Measurements from ENCODE around the gene UCHL3. TPM values are rescaled to one million over a fixed set of nuclear protein-coding genes. Genes with fewer than 3 reads are reported as not detected.

Gene UCHL3
- total and polyA plus RNA-seq, 8 donors = 20.5 to 27.1 (median 22.7) TPM

DNA sequence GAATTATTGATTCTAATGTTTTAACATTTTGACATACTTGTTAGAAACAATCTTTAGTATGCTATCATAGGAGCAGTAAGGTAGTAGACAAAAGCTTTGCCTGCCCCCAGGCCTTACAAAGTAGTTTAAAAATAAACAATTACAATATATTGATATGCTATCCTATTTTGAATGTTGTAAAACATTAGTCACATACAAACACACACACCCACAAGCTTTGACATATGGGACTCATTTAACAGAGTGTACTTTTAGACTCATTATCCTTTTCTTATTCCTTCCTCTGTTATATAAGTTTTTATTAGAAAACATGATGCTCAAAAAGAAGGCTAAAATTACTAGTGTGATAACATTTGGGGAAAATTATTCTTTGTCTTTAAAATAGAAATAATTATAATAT is 33.5 kb downstream of the UCHL3 start:
- Histone ChIP-seq H3K27ac (no peak overlapping the region), H3K27me3 (no peaks in the 10 kb centered on the region), H3K36me3 (peaks cover 0 to 15% of the 10 kb centered on the region in 2 donors), H3K4me1 (no peaks in the 10 kb centered on the region), H3K9me3 (peaks cover 0 to 5% of the 10 kb centered on the region in 2 donors), H3K4me3 (no peak overlapping the region)
- intact Hi-C loops (cut with DNase I) = no loop called here
- ATAC-seq (no peak), DNase-seq (no peak)
- TF ChIP-seq, protein P1, sequence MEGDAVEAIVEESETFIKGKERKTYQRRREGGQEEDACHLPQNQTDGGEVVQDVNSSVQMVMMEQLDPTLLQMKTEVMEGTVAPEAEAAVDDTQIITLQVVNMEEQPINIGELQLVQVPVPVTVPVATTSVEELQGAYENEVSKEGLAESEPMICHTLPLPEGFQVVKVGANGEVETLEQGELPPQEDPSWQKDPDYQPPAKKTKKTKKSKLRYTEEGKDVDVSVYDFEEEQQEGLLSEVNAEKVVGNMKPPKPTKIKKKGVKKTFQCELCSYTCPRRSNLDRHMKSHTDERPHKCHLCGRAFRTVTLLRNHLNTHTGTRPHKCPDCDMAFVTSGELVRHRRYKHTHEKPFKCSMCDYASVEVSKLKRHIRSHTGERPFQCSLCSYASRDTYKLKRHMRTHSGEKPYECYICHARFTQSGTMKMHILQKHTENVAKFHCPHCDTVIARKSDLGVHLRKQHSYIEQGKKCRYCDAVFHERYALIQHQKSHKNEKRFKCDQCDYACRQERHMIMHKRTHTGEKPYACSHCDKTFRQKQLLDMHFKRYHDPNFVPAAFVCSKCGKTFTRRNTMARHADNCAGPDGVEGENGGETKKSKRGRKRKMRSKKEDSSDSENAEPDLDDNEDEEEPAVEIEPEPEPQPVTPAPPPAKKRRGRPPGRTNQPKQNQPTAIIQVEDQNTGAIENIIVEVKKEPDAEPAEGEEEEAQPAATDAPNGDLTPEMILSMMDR (IDR thresholded peaks at IDR 0.05) = no peak

DNA sequence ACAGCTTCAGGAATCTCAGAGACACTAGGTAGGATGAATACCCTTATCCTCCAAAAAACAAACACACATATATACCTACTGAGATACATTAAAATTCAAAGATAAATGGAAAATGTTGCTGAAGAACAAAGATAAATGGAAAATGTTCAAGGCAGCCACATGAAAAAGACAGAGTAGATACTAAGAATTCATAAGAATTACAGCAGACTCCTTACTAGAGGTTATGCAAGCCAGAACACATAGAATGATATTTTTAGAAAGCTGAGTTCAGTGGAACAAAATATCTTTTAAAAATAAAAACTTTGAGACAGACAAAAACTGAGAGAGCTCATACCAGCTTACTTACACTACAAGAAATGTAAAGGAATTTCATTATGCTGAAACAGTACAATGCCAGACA is 35.6 kb downstream of the UCHL3 start:
- Histone ChIP-seq H3K27ac (no peak overlapping the region), H3K36me3 (peaks cover 0 to 15% of the 10 kb centered on the region in 2 donors), H3K27me3 (no peaks in the 10 kb centered on the region), H3K4me3 (no peak overlapping the region), H3K9me3 (peaks cover 0 to 5% of the 10 kb centered on the region in 2 donors), H3K4me1 (no peaks in the 10 kb centered on the region)
- no peak for ATAC-seq
- TF ChIP-seq, protein P1 (IDR thresholded peaks at IDR 0.05) = no peak
- DNase-seq = no peak
- intact Hi-C loops (cut with DNase I) = no loop called here

GRCh38 chr13:75587679-75588078 is 38.1 kb downstream of the UCHL3 start:
- TF ChIP-seq, protein P1 (IDR thresholded peaks at IDR 0.05) = no peak
- Histone ChIP-seq H3K9me3 (peaks cover 0 to 5% of the 10 kb centered on the region in 2 donors), H3K4me3 (no peak overlapping the region), H3K36me3 (peaks cover 0 to 12% of the 10 kb centered on the region in 2 donors), H3K27ac (no peak overlapping the region), H3K27me3 (no peaks in the 10 kb centered on the region), H3K4me1 (no peaks in the 10 kb centered on the region)
- no peak for DNase-seq
- intact Hi-C loops (cut with DNase I) = no loop called here
- no peak for ATAC-seq

DNA sequence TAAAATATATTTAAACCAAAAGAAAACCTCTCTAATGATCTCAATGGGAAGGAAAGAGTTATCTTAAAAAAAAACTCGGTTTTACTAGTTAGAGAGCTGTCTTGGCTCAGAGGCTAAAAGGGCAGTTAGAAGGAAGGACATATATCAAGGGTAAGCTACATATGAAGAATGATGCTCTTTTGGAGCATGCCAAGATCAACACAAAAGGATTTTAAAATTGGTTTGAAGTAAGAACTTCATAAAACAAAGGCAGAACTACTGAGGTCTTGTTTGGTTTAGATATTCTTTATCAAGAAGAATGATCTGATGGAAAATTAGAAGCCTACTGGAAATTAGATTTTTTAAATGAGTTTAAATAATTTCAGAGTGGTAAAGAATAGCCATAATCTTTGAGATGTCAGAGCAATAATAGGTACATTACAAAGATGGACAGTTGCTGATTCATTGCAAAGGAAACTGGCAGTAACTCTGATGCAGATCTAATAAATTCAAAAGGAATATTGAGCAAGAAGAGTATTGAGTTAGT is 47.1 kb downstream of the UCHL3 start:
- TF ChIP-seq, protein P1 (IDR thresholded peaks at IDR 0.05) = no peak
- ATAC-seq (no peak), DNase-seq (no peak)
- Histone ChIP-seq H3K4me3 (no peak overlapping the region), H3K27ac (no peak overlapping the region), H3K4me1 (no peaks in the 10 kb centered on the region), H3K36me3 (peaks cover 0 to 8% of the 10 kb centered on the region in 2 donors), H3K9me3 (no peaks in the 10 kb centered on the region), H3K27me3 (no peaks in the 10 kb centered on the region)
- intact Hi-C loops (cut with DNase I) = no loop called here

GRCh38 chr13:75600371-75600770 is 50.8 kb downstream of the UCHL3 start:
- TF ChIP-seq, protein P1 (IDR thresholded peaks at IDR 0.05) = no peak
- no peak overlapping the region for H3K27ac ChIP-seq
- ATAC-seq (no peak), DNase-seq (no peak)
- H3K4me3 ChIP-seq = no peak overlapping the region
- no peaks in the 10 kb centered on the region for H3K9me3 ChIP-seq
- peaks cover 0 to 12% of the 10 kb centered on the region in 2 donors for H3K36me3 ChIP-seq
- no peaks in the 10 kb centered on the region for H3K27me3 ChIP-seq
- intact Hi-C loops (cut with DNase I) = no loop called here
- H3K4me1 ChIP-seq = no peaks in the 10 kb centered on the region
